GM12878 (cell line): ENCODE data around the gene CAP2. TPM values are rescaled to one million over a fixed set of nuclear protein-coding genes. Genes with fewer than 3 reads are reported as not detected.

ENCODE experiments used
- ATAC-seq: fragments of 200-7000 bp; cut with Tn5 transposase; 3 replicates; pipeline ENCODE4 v1.9.1; 2020; ENCODE audit warnings: mild to moderate bottlenecking, moderate library complexity
- BruUV-seq: library from RNA; stranded (reverse); fragments of 400-500 nt; replicated peaks from 2 replicates; lab custom pipeline; 2021; lab: Mats Ljungman, UMichigan
- CTCF ChIA-PET: fragments of 300-600 bp; sonication (Branson Sonifier 250); formaldehyde crosslinking; extraction: SDS; loops from one replicate; lab custom pipeline; 2021; ENCODE audit warnings: inconsistent platforms; lab: Yijun Ruan, JAX
- POLR2A ChIA-PET: fragments of 350-600 bp; formaldehyde crosslinking; extraction: SDS; loops from one replicate; lab custom pipeline; 2021; ENCODE audit warnings: inconsistent platforms; lab: Charles Lee
- RAD21 ChIA-PET: fragments of 300-600 bp; sonication (Branson Sonifier 250); formaldehyde crosslinking; loops from one replicate; lab custom pipeline; 2023; ENCODE audit warnings: antibody characterized with exemption; ENCODE audit not compliant: unreplicated experiment; lab: Charles Lee
- SMC1A ChIA-PET: fragments of 300-600 bp; sonication (Branson Sonifier 250); formaldehyde crosslinking; loops from one replicate; lab custom pipeline; 2023; ENCODE audit not compliant: unreplicated experiment, uncharacterized antibody; lab: Charles Lee
- DNase-seq: peaks from one replicate; pipeline ENCODE4 v3.0.0-alpha.2; 2011; ENCODE audit warnings: low read depth, low spot score
- FAIRE-seq: peaks from 3 replicates; lab custom pipeline; 2011; peaks lifted over from hg19 to GRCh38; lab: Jason Lieb, UNC
- H2AFZ ChIP-seq: 2 replicates; pipeline ENCODE4 v1.6.0; 2011; ENCODE audit warnings: low read depth, low read length, control low read depth; ENCODE audit not compliant: control insufficient read depth
- H3K27ac ChIP-seq: 2 replicates; pipeline ENCODE4 v1.5.1; 2011; ENCODE audit warnings: control low read depth; ENCODE audit not compliant: control insufficient read depth, insufficient read depth
- H3K27me3 ChIP-seq, 2 experiments: replicated peaks in 1 of 2; 2 replicates each; pipeline versions ENCODE4 v1.6.0 to v1.6.1; 2011; ENCODE audit warnings: low read length in 1 of 2; ENCODE audit not compliant: control insufficient read depth in 2 of 2, insufficient read depth in 2 of 2
- H3K36me3 ChIP-seq, 2 experiments: 2 replicates each; pipeline ENCODE4 v1.5.1; 2011; ENCODE audit warnings: low read length in 1 of 2; ENCODE audit not compliant: control insufficient read depth in 2 of 2, insufficient read depth in 2 of 2
- H3K4me1 ChIP-seq: 2 replicates; pipeline ENCODE4 v1.6.1; 2011; ENCODE audit warnings: mild to moderate bottlenecking, low read length, moderate library complexity, mixed read lengths; ENCODE audit not compliant: control insufficient read depth, insufficient read depth
- H3K4me2 ChIP-seq: 2 replicates; pipeline ENCODE4 v1.6.0; 2011; ENCODE audit warnings: control low read depth; ENCODE audit not compliant: control insufficient read depth, insufficient read depth
- H3K4me3 ChIP-seq: fragments of 200-600 bp; sonication (generic); 2 replicates; pipeline ENCODE4 v1.5.1; 2016
- H3K79me2 ChIP-seq: 2 replicates; pipeline ENCODE4 v1.6.0; 2011; ENCODE audit warnings: low read length; ENCODE audit not compliant: control insufficient read depth, insufficient read depth
- H3K9ac ChIP-seq: 2 replicates; pipeline ENCODE4 v1.8.0; 2011; ENCODE audit warnings: low read length, control low read depth, mixed read lengths; ENCODE audit not compliant: control insufficient read depth, insufficient read depth
- H3K9me3 ChIP-seq: replicated peaks from 3 replicates; pipeline ENCODE4 v1.5.1; 2011; ENCODE audit warnings: mild to moderate bottlenecking, low read length; ENCODE audit not compliant: control insufficient read depth, insufficient read depth
- H4K20me1 ChIP-seq: 2 replicates; pipeline ENCODE4 v1.6.0; 2011; ENCODE audit not compliant: control insufficient read depth, insufficient read depth
- ASH2L ChIP-seq: fragments of 300-600, 200-600 bp; sonication (generic); IDR thresholded peaks from 2 replicates; pipeline ENCODE4 v1.6.1; 2017; ENCODE audit warnings: low read depth, mild to moderate bottlenecking, borderline replicate concordance
- BCL11A ChIP-seq: IDR thresholded peaks from 2 replicates; pipeline ENCODE4 v1.6.1; 2011; ENCODE audit warnings: low read depth, low read length
- CUX1 ChIP-seq: IDR thresholded peaks from 2 replicates; pipeline ENCODE4 v1.6.1; 2012; ENCODE audit warnings: improper control_type of control experiment, low read depth, low read length; ENCODE audit not compliant: insufficient replicate concordance
- KAT2A ChIP-seq: conservative IDR thresholded peaks from 2 replicates; pipeline ENCODE4 v1.6.1; 2011; ENCODE audit warnings: low read depth, low read length; ENCODE audit not compliant: control insufficient read depth
- MTA2 ChIP-seq: fragments of 450-650 bp; IDR thresholded peaks from 2 replicates; pipeline ENCODE4 v1.6.1; 2016; ENCODE audit warnings: low read depth, mild to moderate bottlenecking, moderate library complexity
- MXI1 ChIP-seq: fragments of 150-350 bp; IDR thresholded peaks from 2 replicates; pipeline ENCODE4 v1.6.1; 2011; ENCODE audit warnings: low read depth, mild to moderate bottlenecking, inconsistent platforms, low read length, improper control_type of control experiment
- NFIC ChIP-seq: IDR thresholded peaks from 2 replicates; pipeline ENCODE4 v1.6.1; 2012; ENCODE audit warnings: low read depth, mild to moderate bottlenecking, inconsistent platforms, low read length, moderate library complexity
- NFYB ChIP-seq: IDR thresholded peaks from 2 replicates; pipeline ENCODE4 v1.6.1; 2011; ENCODE audit warnings: low read depth, mild to moderate bottlenecking, low read length, improper control_type of control experiment, moderate library complexity; ENCODE audit not compliant: insufficient read depth
- POU2F2 ChIP-seq: IDR thresholded peaks from 3 replicates; pipeline ENCODE4 v1.6.1; 2011; ENCODE audit warnings: low read depth, mild to moderate bottlenecking, low read length, borderline replicate concordance
- SMC3 ChIP-seq: IDR thresholded peaks from 2 replicates; pipeline ENCODE4 v1.6.1; 2011; ENCODE audit warnings: low read length, improper control_type of control experiment, borderline replicate concordance
- SPI1 ChIP-seq: IDR thresholded peaks from 2 replicates; pipeline ENCODE4 v1.6.1; 2011; ENCODE audit warnings: low read depth, mild to moderate bottlenecking, low read length, moderate library complexity, borderline replicate concordance; ENCODE audit not compliant: insufficient read depth
- STAT1 ChIP-seq: fragments of 450-650 bp; conservative IDR thresholded peaks from 2 replicates; pipeline ENCODE4 v1.6.1; 2014; ENCODE audit warnings: antibody characterized with exemption, mild to moderate bottlenecking
- TCF7 ChIP-seq: IDR thresholded peaks from 2 replicates; pipeline ENCODE4 v1.6.1; 2014; ENCODE audit warnings: antibody characterized with exemption, borderline replicate concordance
- WGBS: methylation state at CpG from one replicate; pipeline ENCODE4 v1.1.6; 2016; ENCODE audit warnings: low lambda C conversion rate; ENCODE audit not compliant: insufficient replicate concordance, insufficient coverage; ENCODE audit errors: missing lambda C conversion rate; 5-methylcytosine and 5-hydroxymethylcytosine counted together
- in situ Hi-C: fragments of 300-500 bp; cut with MboI; formaldehyde crosslinking; loops from 9 replicates; pipeline ENCODE4 v1.14.3; 2018; ENCODE audit warnings: mixed read lengths
- intact Hi-C: fragments of 100-400 bp; cut with micrococcal nuclease; formaldehyde crosslinking; loops from one replicate; pipeline ENCODE4 v1.14.2; 2022; ENCODE audit not compliant: unreplicated experiment
- polyA plus RNA-seq, 11 experiments: library from polyadenylated mRNA; depleted of rRNA in 4 of 11; unstranded in 6 of 11; stranded (reverse) in 5 of 11; fragments of >200 nt; fragmentation: Nextera tagmentation in 4 of 11; fragmentation: Illumina TruSeq in 1 of 11; extraction: Ambion mirVana in 4 of 11; extraction: Trizol in 1 of 11; gene quantifications; 1 replicate in 1 of 11; 2 replicates in 10 of 11; pipeline versions ENCODE4 v1.2.1 to v1.2.3, GENCODE V29; 2011 to 2016; ENCODE audit warnings: inconsistent platforms in 2 of 11, missing spikeins in 2 of 11, low read depth in 1 of 11
- total RNA-seq, 4 experiments: library from RNA; depleted of rRNA in 3 of 4; stranded (reverse); fragments of >200 nt in 3 of 4; fragmentation: Illumina TruSeq in 1 of 4; extraction: Trizol in 1 of 4; gene quantifications; 2 replicates each; pipeline versions ENCODE4 v1.2.1 to v1.2.3, GENCODE V29; 2013 to 2021

CAP2 gene
- total and polyA plus RNA-seq, 10 of the 15 experiments (the other 5 are each of a cell fraction or from before 2014, with no cell fraction given), result 0.10 to 2.0 (median 0.15) TPM; not detected in 7

DNA sequence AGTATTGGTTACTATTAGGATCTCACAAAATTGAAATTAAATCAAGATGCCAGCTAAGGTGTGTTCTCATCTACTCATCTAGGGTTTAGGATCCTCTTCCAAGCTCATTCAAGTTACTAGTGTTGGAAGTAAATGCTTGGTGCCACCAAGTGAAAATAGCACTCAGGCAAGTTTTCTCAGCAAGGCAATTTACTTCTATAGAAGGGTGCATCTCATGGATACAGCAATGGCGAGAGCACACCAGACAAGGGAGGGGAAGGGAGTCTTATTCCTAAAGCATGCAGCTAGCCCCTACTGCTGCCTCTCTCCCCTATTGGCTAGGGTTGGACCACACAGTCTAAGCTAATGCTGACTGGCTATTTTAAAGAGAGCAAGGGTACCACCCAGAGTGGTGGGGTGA is 183.7 kb downstream of the CAP2 start:
- H3K4me2 ChIP-seq, result no peak overlapping the region
- in situ Hi-C loops, result no loop called here
- no peak overlapping the region for H3K9ac ChIP-seq
- no peak for DNase-seq
- no peaks in the 10 kb centered on the region for H4K20me1 ChIP-seq
- H3K27me3 ChIP-seq, result no peaks in the 10 kb centered on the region
- H3K4me3 ChIP-seq, result no peak overlapping the region
- FAIRE-seq, result no peak
- ChIA-PET POLR2A (no interaction called here), SMC1A (interaction anchor here (0.6 kb wide), 1 partner anchor 212 kb away, joined by 3 read pairs; no protein-coding TSS in a partner anchor), CTCF (interaction anchor here (0.8 kb wide), 1 partner anchor 73 kb away, joined by 3 read pairs; no protein-coding TSS in a partner anchor), RAD21 (interaction anchor here (0.5 kb wide), 1 partner anchor 339 kb away, joined by 3 read pairs; no protein-coding TSS in a partner anchor)
- ATAC-seq, result no peak
- BruUV-seq, result no TSS peak
- 47% methylated on average over 1 of the region's 1 CpG for WGBS
- no peak for TF ChIP-seq KAT2A
- no peak for TF ChIP-seq SMC3
- TF ChIP-seq STAT1, result no peak
- TF ChIP-seq BCL11A, result no peak
- no peak for TF ChIP-seq NFIC
- TF ChIP-seq MTA2, result no peak
- TF ChIP-seq POU2F2, result no peak
- TF ChIP-seq CUX1, result no peak
- no peak for TF ChIP-seq SPI1
- no peak for TF ChIP-seq ASH2L
- TF ChIP-seq TCF7, result no peak
- TF ChIP-seq NFYB, result no peak
- TF ChIP-seq MXI1, result no peak
- intact Hi-C loops, result no loop called here
- H3K79me2 ChIP-seq, result no peaks in the 10 kb centered on the region
- peaks cover 4% of the 10 kb centered on the region; the same call in 2 of the 3 replicates for H3K9me3 ChIP-seq
- H3K36me3 ChIP-seq, result no peaks in the 10 kb centered on the region
- H2AFZ ChIP-seq, result no peak overlapping the region
- no peaks in the 10 kb centered on the region for H3K4me1 ChIP-seq
- no peak overlapping the region for H3K27ac ChIP-seq
